Panc1 (cell line): Measurements from ENCODE around the gene AMIGO1. TPM values are rescaled to one million over a fixed set of nuclear protein-coding genes. Genes with fewer than 3 reads are reported as not detected.
A peak's percentile ranks its signal among the peaks of the same experiment; 100 is the strongest.

Source experiments
- ATAC-seq: fragments of 200-7000 bp; cut with Tn5 transposase; 2 replicates; pipeline ENCODE4 v1.9.1; 2020; ENCODE audit warnings: mild to moderate bottlenecking, moderate library complexity
- BruUV-seq: library from RNA; stranded (reverse); fragments of 400-500 nt; replicated peaks from 2 replicates; lab custom pipeline; 2021; lab: Mats Ljungman, UMichigan
- CTCF ChIA-PET: fragments of 300-600 bp; sonication (Branson Sonifier 250); formaldehyde crosslinking; loops from one replicate; lab custom pipeline; 2022; ENCODE audit warnings: antibody characterized with exemption; lab: Charles Lee
- POLR2A ChIA-PET: fragments of 300-600 bp; sonication (Branson Sonifier 250); formaldehyde crosslinking; loops from one replicate; lab custom pipeline; 2022; ENCODE audit warnings: antibody characterized with exemption; lab: Charles Lee
- DNase-seq: peaks from one replicate; pipeline ENCODE4 v3.0.0-alpha.2; 2010; ENCODE audit warnings: low read depth, low spot score
- H3K27ac ChIP-seq: 2 replicates; pipeline ENCODE4 v1.5.1; 2011; ENCODE audit warnings: mild to moderate bottlenecking, low read length, inconsistent platforms
- H3K27me3 ChIP-seq: fragments of 200-500 bp; sonication (Bioruptor generic); 2 replicates; pipeline ENCODE4 v1.6.0; 2014; ENCODE audit warnings: low read length, inconsistent platforms; ENCODE audit not compliant: control insufficient read depth, insufficient read depth
- H3K36me3 ChIP-seq: fragments of 200-500 bp; sonication (Bioruptor generic); 2 replicates; pipeline ENCODE4 v1.5.1; 2014; ENCODE audit warnings: inconsistent platforms, mild to moderate bottlenecking, low read length, moderate library complexity; ENCODE audit not compliant: control insufficient read depth, insufficient read depth
- H3K4me1 ChIP-seq: 2 replicates; pipeline ENCODE4 v1.5.1; 2011; ENCODE audit warnings: inconsistent platforms, mild to moderate bottlenecking, low read length, moderate library complexity; ENCODE audit not compliant: control insufficient read depth, insufficient read depth
- H3K4me3 ChIP-seq, 2 experiments: 2 replicates each; pipeline ENCODE4 v1.5.1; 2011 to 2012; ENCODE audit warnings: low read depth in 2 of 2, low read length in 2 of 2, mild to moderate bottlenecking in 2 of 2, inconsistent platforms in 1 of 2, moderate library complexity in 1 of 2
- H3K9me3 ChIP-seq: fragments of 200-500 bp; sonication (Bioruptor generic); 2 replicates; pipeline ENCODE4 v1.5.1; 2014; ENCODE audit warnings: low read depth, mild to moderate bottlenecking, inconsistent platforms, low read length, moderate library complexity; ENCODE audit not compliant: control insufficient read depth, insufficient read depth
- CTCF ChIP-seq: fragments of 450-650 bp; IDR thresholded peaks from 2 replicates; pipeline ENCODE4 v1.5.1; 2017; ENCODE audit warnings: mild to moderate bottlenecking
- POLR2AphosphoS5 ChIP-seq: IDR thresholded peaks from 2 replicates; pipeline ENCODE4 v1.6.1; 2012; ENCODE audit warnings: mild to moderate bottlenecking, low read depth, low read length, moderate library complexity
- REST ChIP-seq, 2 experiments: IDR thresholded peaks; 2 replicates each; pipeline ENCODE4 v1.6.1; 2011 to 2012; ENCODE audit warnings: low read depth in 2 of 2, control low read depth in 1 of 2, low read length in 1 of 2, mild to moderate bottlenecking in 1 of 2, moderate library complexity in 1 of 2; ENCODE audit not compliant: insufficient read depth in 1 of 2
- SIN3A ChIP-seq: IDR thresholded peaks from 2 replicates; pipeline ENCODE4 v1.6.1; 2012; ENCODE audit warnings: low read depth, mild to moderate bottlenecking, low read length, moderate library complexity, borderline replicate concordance; ENCODE audit not compliant: insufficient read depth
- TCF7L2 ChIP-seq: IDR thresholded peaks from 2 replicates; pipeline ENCODE4 v1.6.1; 2011; ENCODE audit warnings: mild to moderate bottlenecking, low read depth, low read length, inconsistent platforms
- in situ Hi-C: cut with HindIII; loops from 2 replicates; pipeline ENCODE4 v1.10.0; 2016; ENCODE audit warnings: low sequenced_read_pairs, low pct_unique_long_range_greater_than_20kb
- intact Hi-C: fragments of 100-400 bp; cut with micrococcal nuclease; formaldehyde crosslinking; loops from one replicate; pipeline ENCODE4 v1.10.0; 2022; ENCODE audit not compliant: unreplicated experiment
- total RNA-seq: library from RNA; stranded (reverse); gene quantifications from one replicate; pipeline ENCODE4 v1.2.1, GENCODE V29; 2021; ENCODE audit not compliant: unreplicated experiment

The AMIGO1 gene
- total RNA-seq, 1 experiment from 2014 or later: 0.64 TPM

GRCh38 chr1:109490029-109490933 is 19.2 kb downstream of the AMIGO1 start:
- H3K9me3 ChIP-seq: no peaks in the 10 kb centered on the region
- CTCF ChIA-PET: interaction anchor here (0.6 to 2.5 kb wide), 3 partner anchors 19 to 458 kb away, joined by 3 to 21 read pairs (median 3); partner anchors contain the start of gene AMIGO1
- no TSS peak for BruUV-seq
- no peak overlapping the region for H3K4me3 ChIP-seq
- ATAC-seq (0 out of 2 replicates have a peak, but pooled peaks have one; percentile 41), DNase-seq (no peak)
- TF ChIP-seq SIN3A (no peak), REST (IDR thresholded peaks at IDR 0.05; ENCODE audit: insufficient read depth in 1 of 2, low read depth in 2 of 2, low read length in 1 of 2) (no peak), CTCF (peak; percentile 85), POLR2AphosphoS5 (no peak)
- POLR2A ChIA-PET: no interaction called here
- H3K27ac ChIP-seq: no peak overlapping the region
- H3K4me1 ChIP-seq: peaks cover 6% of the 10 kb centered on the region; the same call in 1 of the 2 replicates
- intact Hi-C loops (no loop called here), in situ Hi-C loops (no loop called here)
- no peaks in the 10 kb centered on the region; the same call in 1 of the 2 replicates for H3K36me3 ChIP-seq
- H3K27me3 ChIP-seq: no peaks in the 10 kb centered on the region

GRCh38 chr1:109488696-109489095 is 20.8 kb downstream of the AMIGO1 start:
- in situ Hi-C loops (no loop called here), intact Hi-C loops (no loop called here)
- no peak for TF ChIP-seq SIN3A
- TF ChIP-seq TCF7L2: no peak
- TF ChIP-seq CTCF: no peak
- TF ChIP-seq POLR2AphosphoS5: no peak
- no peak for TF ChIP-seq REST (IDR thresholded peaks at IDR 0.05; ENCODE audit: insufficient read depth in 1 of 2, low read depth in 2 of 2, low read length in 1 of 2)
- Histone ChIP-seq H3K27ac (no peak overlapping the region), H3K4me1 (peaks cover 9% of the 10 kb centered on the region), H3K36me3 (no peaks in the 10 kb centered on the region), H3K9me3 (no peaks in the 10 kb centered on the region), H3K27me3 (no peaks in the 10 kb centered on the region), H3K4me3 (no peak overlapping the region)
- no TSS peak for BruUV-seq
- ChIA-PET POLR2A (no interaction called here), CTCF (no interaction called here)
- DNase-seq (no peak), ATAC-seq (no peak)
